Smooth muscle cell (in vitro differentiated cells): ENCODE measurements around the gene NAV1. TPM values are rescaled to one million over a fixed set of nuclear protein-coding genes. Genes with fewer than 3 reads are reported as not detected.
A peak's percentile ranks its signal among the peaks of the same experiment; 100 is the strongest.

Source experiments
- DNase-seq: peaks from one replicate; lab custom pipeline; 2025; ENCODE audit not compliant: unreplicated experiment; lab: John Stamatoyannopoulos, UW
- H2AFZ ChIP-seq: fragments of 200-600 bp; sonication (generic); 2 replicates; pipeline ENCODE4 v1.6.0; 2016; ENCODE audit warnings: antibody characterized with exemption, low read depth, mild to moderate bottlenecking
- H3F3A ChIP-seq: fragments of 200-600 bp; sonication (generic); 2 replicates; pipeline ENCODE4 v1.6.0; 2017; ENCODE audit warnings: antibody characterized with exemption, low read depth
- H3K27ac ChIP-seq: fragments of 200-600 bp; sonication (generic); 2 replicates; pipeline ENCODE4 v1.5.1; 2016; ENCODE audit warnings: low read depth, mild to moderate bottlenecking
- H3K27me3 ChIP-seq: fragments of 200-600 bp; sonication (generic); 2 replicates; pipeline ENCODE4 v1.6.1; 2016; ENCODE audit warnings: low read depth, mild to moderate bottlenecking
- H3K36me3 ChIP-seq: fragments of 200-600 bp; sonication (generic); 2 replicates; pipeline ENCODE4 v1.5.1; 2016; ENCODE audit warnings: low read depth
- H3K4me1 ChIP-seq: fragments of 200-600 bp; sonication (generic); 2 replicates; pipeline ENCODE4 v1.5.1; 2016; ENCODE audit warnings: low read depth
- H3K4me2 ChIP-seq: fragments of 200-600 bp; sonication (generic); 2 replicates; pipeline ENCODE4 v1.6.0; 2016; ENCODE audit warnings: mild to moderate bottlenecking
- H3K4me3 ChIP-seq: fragments of 200-600 bp; sonication (generic); 2 replicates; pipeline ENCODE4 v1.5.1; 2016; ENCODE audit warnings: mild to moderate bottlenecking
- H3K79me2 ChIP-seq: fragments of 200-600 bp; sonication (generic); 2 replicates; pipeline ENCODE4 v1.6.0; 2016; ENCODE audit warnings: low read depth, mild to moderate bottlenecking
- H3K9ac ChIP-seq: fragments of 200-600 bp; sonication (generic); 2 replicates; pipeline ENCODE4 v1.6.0; 2016; ENCODE audit warnings: low read depth
- H3K9me3 ChIP-seq: fragments of 200-600 bp; sonication (generic); replicated peaks from 2 replicates; pipeline ENCODE4 v1.5.1; 2016; ENCODE audit warnings: low read depth
- H4K20me1 ChIP-seq: fragments of 200-600 bp; sonication (generic); 2 replicates; pipeline ENCODE4 v1.6.0; 2016; ENCODE audit warnings: low read depth
- WGBS: methylation state at CpG from one replicate; pipeline ENCODE4 v1.1.7; 2016; ENCODE audit warnings: low lambda C conversion rate; 5-methylcytosine and 5-hydroxymethylcytosine counted together
- polyA plus RNA-seq: library from polyadenylated mRNA; unstranded; fragments of >200 nt; fragmentation: Nextera tagmentation; extraction: Ambion mirVana; gene quantifications from 2 replicates; pipeline ENCODE4 v1.2.1, GENCODE V29; 2016
- total RNA-seq: library from RNA; depleted of rRNA; stranded (reverse); fragments of >200 nt; gene quantifications from 2 replicates; pipeline ENCODE4 v1.2.3, GENCODE V29; 2014
- TF ChIP-seq, protein P1 (sequence below): fragments of 200-600 bp; sonication (generic); IDR thresholded peaks from 2 replicates; pipeline ENCODE4 v1.5.1; 2017; ENCODE audit warnings: borderline replicate concordance, mild to moderate bottlenecking, antibody characterized with exemption; ENCODE audit not compliant: insufficient read depth, poor library complexity, severe bottlenecking

Gene NAV1
- total and polyA plus RNA-seq, 2 experiments from 2014 or later = 52.3 to 71.1 TPM

DNA sequence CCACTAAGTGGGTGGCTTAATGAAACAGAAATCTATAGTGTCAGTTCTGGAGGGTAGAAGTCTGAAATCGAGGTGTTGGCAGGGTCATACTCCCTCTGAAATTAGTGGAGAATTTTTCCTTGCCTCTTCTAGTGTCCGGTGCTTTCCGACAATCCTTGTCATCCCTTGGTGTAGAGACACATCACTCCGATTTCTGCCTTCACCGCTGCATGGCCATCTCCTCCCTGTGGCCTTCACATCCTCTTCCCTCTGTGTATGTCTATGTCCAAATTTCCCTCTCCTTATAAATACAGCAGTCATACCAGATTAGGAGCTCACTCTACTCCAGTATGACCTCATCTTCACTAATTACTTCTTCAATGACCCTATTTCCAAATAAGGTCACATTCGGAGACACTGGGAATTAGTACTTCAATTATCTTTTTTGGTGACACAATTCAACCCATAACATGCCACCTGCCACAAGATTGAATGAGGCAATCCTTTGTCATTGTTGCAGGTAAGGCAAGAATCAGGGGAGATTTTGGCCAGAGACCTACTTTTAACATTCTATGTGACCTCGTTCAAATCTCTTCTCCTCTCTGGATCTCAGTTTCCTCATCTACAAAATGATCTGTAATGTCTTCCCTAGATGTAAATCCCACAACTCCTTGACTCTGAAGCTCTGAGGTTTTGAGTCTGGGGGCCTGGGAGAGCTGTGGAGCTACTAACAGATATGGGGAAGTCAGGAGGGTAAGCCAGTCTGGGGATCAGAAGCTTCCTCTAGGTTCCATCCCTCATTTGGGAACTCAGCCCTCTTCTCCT, 16.1 kb downstream of the NAV1 start:
- Histone ChIP-seq H3K4me1 (peaks cover 26% of the 10 kb centered on the region), H3K4me3 (no peak overlapping the region), H3K27me3 (no peaks in the 10 kb centered on the region), H3K36me3 (no peaks in the 10 kb centered on the region), H2AFZ (no peak overlapping the region), H3K9ac (peak overlapping the region; percentile 70), H3F3A (peaks cover 55% of the 10 kb centered on the region), H4K20me1 (no peaks in the 10 kb centered on the region), H3K27ac (peak overlapping the region; percentile 97), H3K79me2 (peaks cover 78% of the 10 kb centered on the region), H3K4me2 (peak overlapping the region; percentile 56), H3K9me3 (no peaks in the 10 kb centered on the region)
- TF ChIP-seq, protein P1, sequence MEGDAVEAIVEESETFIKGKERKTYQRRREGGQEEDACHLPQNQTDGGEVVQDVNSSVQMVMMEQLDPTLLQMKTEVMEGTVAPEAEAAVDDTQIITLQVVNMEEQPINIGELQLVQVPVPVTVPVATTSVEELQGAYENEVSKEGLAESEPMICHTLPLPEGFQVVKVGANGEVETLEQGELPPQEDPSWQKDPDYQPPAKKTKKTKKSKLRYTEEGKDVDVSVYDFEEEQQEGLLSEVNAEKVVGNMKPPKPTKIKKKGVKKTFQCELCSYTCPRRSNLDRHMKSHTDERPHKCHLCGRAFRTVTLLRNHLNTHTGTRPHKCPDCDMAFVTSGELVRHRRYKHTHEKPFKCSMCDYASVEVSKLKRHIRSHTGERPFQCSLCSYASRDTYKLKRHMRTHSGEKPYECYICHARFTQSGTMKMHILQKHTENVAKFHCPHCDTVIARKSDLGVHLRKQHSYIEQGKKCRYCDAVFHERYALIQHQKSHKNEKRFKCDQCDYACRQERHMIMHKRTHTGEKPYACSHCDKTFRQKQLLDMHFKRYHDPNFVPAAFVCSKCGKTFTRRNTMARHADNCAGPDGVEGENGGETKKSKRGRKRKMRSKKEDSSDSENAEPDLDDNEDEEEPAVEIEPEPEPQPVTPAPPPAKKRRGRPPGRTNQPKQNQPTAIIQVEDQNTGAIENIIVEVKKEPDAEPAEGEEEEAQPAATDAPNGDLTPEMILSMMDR = no peak
- 80% methylated on average over 7 of the region's 7 CpGs for WGBS
- no peak for DNase-seq

DNA sequence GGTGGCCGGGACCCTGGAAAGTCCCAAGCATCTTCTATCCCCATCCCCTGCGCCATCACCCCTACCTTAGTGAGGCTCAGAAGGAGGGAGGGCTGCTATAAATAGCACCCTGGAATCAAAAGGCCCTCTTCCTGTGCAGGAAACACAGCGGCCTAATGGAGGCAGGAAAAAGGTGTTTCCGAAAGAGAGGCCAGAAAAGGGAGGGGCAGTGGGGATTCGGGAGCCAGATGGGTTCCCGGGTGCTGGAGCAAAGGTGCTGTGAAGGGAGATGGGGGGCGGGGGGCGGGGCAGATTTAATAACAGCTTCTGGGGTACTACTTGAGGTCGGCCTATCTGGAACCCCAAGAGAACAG, 16.6 kb downstream of the NAV1 start:
- no peak overlapping the region for H2AFZ ChIP-seq
- H3K4me3 ChIP-seq = no peak overlapping the region
- H3K9ac ChIP-seq = no peak overlapping the region
- TF ChIP-seq, protein P1 = no peak
- no peak for DNase-seq
- H3K79me2 ChIP-seq = peaks cover 78% of the 10 kb centered on the region
- no peaks in the 10 kb centered on the region for H3K27me3 ChIP-seq
- H3K27ac ChIP-seq = peak overlapping the region; percentile 97
- no peaks in the 10 kb centered on the region for H4K20me1 ChIP-seq
- H3K9me3 ChIP-seq = no peaks in the 10 kb centered on the region
- peaks cover 55% of the 10 kb centered on the region for H3F3A ChIP-seq
- H3K36me3 ChIP-seq = no peaks in the 10 kb centered on the region
- no peak overlapping the region for H3K4me2 ChIP-seq
- 93% methylated on average over 9 of the region's 9 CpGs for WGBS
- H3K4me1 ChIP-seq = peaks cover 26% of the 10 kb centered on the region

DNA sequence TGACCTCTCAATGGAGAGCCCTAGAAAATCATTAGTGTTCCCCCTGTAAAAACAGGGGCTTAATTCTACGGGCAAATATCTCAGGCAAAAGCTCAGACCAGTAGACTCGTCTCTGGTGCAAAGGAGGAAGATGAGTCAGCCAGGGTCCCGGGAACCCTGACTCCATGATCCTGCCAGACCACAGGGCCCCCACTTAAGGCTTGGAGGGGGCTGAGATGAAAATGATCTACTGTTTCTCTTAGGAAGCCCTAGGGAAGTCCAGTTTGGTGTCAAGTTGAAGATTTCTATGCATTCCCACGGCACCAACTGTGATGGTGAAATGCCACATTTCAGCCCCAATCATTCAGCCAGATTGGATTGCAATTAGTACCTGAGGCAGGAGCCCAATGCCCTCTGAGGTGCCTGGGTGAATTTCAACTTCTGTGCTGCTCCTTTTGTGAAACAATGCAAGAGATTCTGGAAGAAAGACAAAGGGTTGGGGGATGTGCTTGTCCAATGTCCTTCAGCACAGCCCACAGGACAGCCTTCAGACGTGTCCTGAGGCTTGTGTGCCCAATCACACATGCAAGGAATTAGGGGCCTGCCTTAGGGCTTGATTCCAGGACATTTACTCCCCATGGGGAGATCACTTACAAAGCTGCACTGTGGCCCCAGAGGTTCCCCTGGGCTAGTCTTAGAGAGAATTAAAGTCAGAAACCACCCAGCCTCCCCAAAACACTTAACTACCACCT, 18.1 kb downstream of the NAV1 start:
- no peak for DNase-seq
- Histone ChIP-seq H3K27ac (peak overlapping the region; percentile 97), H3K4me1 (peaks cover 36% of the 10 kb centered on the region)

More for the DNA sequence above, 18.1 kb downstream of the NAV1 start:
- peaks cover 81% of the 10 kb centered on the region for H3K79me2 ChIP-seq
- peak overlapping the region; percentile 64 for H3K4me2 ChIP-seq
- no peaks in the 10 kb centered on the region for H3K27me3 ChIP-seq
- TF ChIP-seq, protein P1 = no peak
- H2AFZ ChIP-seq = no peak overlapping the region
- 20% methylated on average over 5 of the region's 5 CpGs for WGBS
- peak overlapping the region; percentile 9 for H3K9ac ChIP-seq
- no peaks in the 10 kb centered on the region for H3K36me3 ChIP-seq
- no peaks in the 10 kb centered on the region for H3K9me3 ChIP-seq
- no peak overlapping the region for H3K4me3 ChIP-seq
- no peaks in the 10 kb centered on the region for H4K20me1 ChIP-seq
- peaks cover 50% of the 10 kb centered on the region for H3F3A ChIP-seq
